ENCODE results near the gene TRABD2B. TPM values are rescaled to one million over a fixed set of nuclear protein-coding genes. Genes with fewer than 3 reads are reported as not detected.

Gene TRABD2B
- total and polyA plus RNA-seq, 11 donors: 0.31 to 1.1 (median 0.80) TPM

GRCh38 chr1:47850451-47850850 is 146.7 kb downstream of the TRABD2B start:
- H3K9me3 ChIP-seq: no peaks in the 10 kb centered on the region
- no peak for ATAC-seq
- H3K36me3 ChIP-seq: no peaks in the 10 kb centered on the region
- H3K27me3 ChIP-seq: no peaks in the 10 kb centered on the region
- TF ChIP-seq CTCF (IDR thresholded peaks at IDR 0.05) (no peak), POLR2A (IDR thresholded peaks at IDR 0.05) (no peak)
- H3K4me1 ChIP-seq: peaks cover 0 to 9% (median 0%) of the 10 kb centered on the region in 12 donors
- DNase-seq: no peak
- intact Hi-C loops (cut with DNase I): loop anchor here in 1 of 10 donors (10.0 kb wide), 1 partner anchor 64 kb away; no protein-coding TSS in a partner anchor
- 92 to 95% (median 93%) methylated on average over 4 of the region's 4 CpGs for WGBS, 4 donors
- no peak overlapping the region for H3K27ac ChIP-seq
- no peak overlapping the region for H3K4me3 ChIP-seq

- Histone ChIP-seq H3K4me3 (no peak overlapping the region), H3K27me3 (no peaks in the 10 kb centered on the region), H3K36me3 (no peaks in the 10 kb centered on the region), H3K9me3 (no peaks in the 10 kb centered on the region), H3K27ac (no peak overlapping the region), H3K4me1 (peaks cover 0 to 9% (median 0%) of the 10 kb centered on the region in 12 donors)
- TF ChIP-seq POLR2A (IDR thresholded peaks at IDR 0.05) (no peak), CTCF (IDR thresholded peaks at IDR 0.05) (no peak)
- WGBS, 4 donors: 79 to 89% (median 86%) methylated on average over 5 of the region's 5 CpGs
- DNase-seq (no peak), ATAC-seq (no peak)
- intact Hi-C loops (cut with DNase I): loop anchor here in 1 of 10 donors (10.0 kb wide), 1 partner anchor 65 kb away; no protein-coding TSS in a partner anchor
Observed at GRCh38 chr1:47849591-47850261, 147.5 kb downstream of the TRABD2B start.

GRCh38 chr1:47849005-47849521 is 148.1 kb downstream of the TRABD2B start:
- no peak for TF ChIP-seq POLR2A (IDR thresholded peaks at IDR 0.05)
- no peak for TF ChIP-seq CTCF (IDR thresholded peaks at IDR 0.05)
- H3K27me3 ChIP-seq: no peaks in the 10 kb centered on the region
- H3K9me3 ChIP-seq: no peaks in the 10 kb centered on the region
- peaks cover 0 to 9% (median 0%) of the 10 kb centered on the region in 12 donors for H3K4me1 ChIP-seq
- ATAC-seq (no peak), DNase-seq (no peak)
- no peak overlapping the region for H3K27ac ChIP-seq
- H3K36me3 ChIP-seq: no peaks in the 10 kb centered on the region
- H3K4me3 ChIP-seq: no peak overlapping the region
- 68 to 80% (median 74%) methylated on average over 4 of the region's 4 CpGs for WGBS, 4 donors
- intact Hi-C loops (cut with DNase I): no loop called here

- H3K27ac ChIP-seq: no peak overlapping the region
- H3K36me3 ChIP-seq: no peaks in the 10 kb centered on the region
- intact Hi-C loops (cut with DNase I): no loop called here
- TF ChIP-seq CTCF (IDR thresholded peaks at IDR 0.05): no peak
- no peak for TF ChIP-seq POLR2A (IDR thresholded peaks at IDR 0.05)
- no peaks in the 10 kb centered on the region for H3K27me3 ChIP-seq
- WGBS, 4 donors: 94 to 96% (median 95%) methylated on average over 9 of the region's 9 CpGs
- ATAC-seq: no peak
- H3K4me3 ChIP-seq: no peak overlapping the region
- no peaks in the 10 kb centered on the region for H3K9me3 ChIP-seq
- DNase-seq: no peak
- peaks cover 0 to 9% (median 0%) of the 10 kb centered on the region in 12 donors for H3K4me1 ChIP-seq
Observed at GRCh38 chr1:47847763-47848162, 149.4 kb downstream of the TRABD2B start.
